T-helper 1 cell (primary cell): ENCODE results near the gene FBXO10.
A peak's percentile ranks its signal among the peaks of the same experiment; 100 is the strongest.

ENCODE experiments used
- DNase-seq, 5 donors: peaks; one replicate each; pipeline ENCODE4 v3.0.0-alpha.2; 2012 to 2020

Gene FBXO10

GRCh38 chr9:37593883-37594448 is 17.8 kb upstream of the FBXO10 start:
- DNase-seq, result no peak

GRCh38 chr9:37592108-37592951 is 16.1 kb upstream of the FBXO10 start, which contains the start of gene TOMM5:
TOMM5 (minus strand) TSS chr9:37592597; CDS start chr9:37592532, 65 bp downstream.
- DNase-seq, result peak; percentile 78 to 92 (median 87)

- no peak for DNase-seq
These were observed 11.3 kb upstream of the FBXO10 start for GRCh38 chr9:37587521-37587920.

GRCh38 chr9:37583522-37584121 is 7.4 kb upstream of the FBXO10 start:
- no peak for DNase-seq

GRCh38 chr9:37582548-37583157 is 6.5 kb upstream of the FBXO10 start:
- peak in 1 of 5 donors; percentile 30 for DNase-seq

- no peak for DNase-seq
These were observed 667 bp downstream of the FBXO10 start for GRCh38 chr9:37575511-37575914.

- DNase-seq, result no peak
These were observed 1.2 kb downstream of the FBXO10 start for GRCh38 chr9:37575001-37575400.

GRCh38 chr9:37574241-37574721 is 1.9 kb downstream of the FBXO10 start:
- DNase-seq, result no peak

GRCh38 chr9:37571282-37571681 is 4.9 kb downstream of the FBXO10 start:
- no peak for DNase-seq

- no peak for DNase-seq
These were observed 9.5 kb downstream of the FBXO10 start for GRCh38 chr9:37566716-37567115.

- DNase-seq, result no peak
These were observed 10.2 kb downstream of the FBXO10 start for GRCh38 chr9:37565661-37566618.

- DNase-seq, result no peak
These were observed 11.3 kb downstream of the FBXO10 start for GRCh38 chr9:37564916-37565315.

GRCh38 chr9:37563806-37564513 is 12.2 kb downstream of the FBXO10 start:
- no peak for DNase-seq

- DNase-seq, result no peak
These were observed 13.4 kb downstream of the FBXO10 start for GRCh38 chr9:37562826-37563225.

- DNase-seq, result no peak
These were observed 14.5 kb downstream of the FBXO10 start for GRCh38 chr9:37561682-37562081.

GRCh38 chr9:37559855-37560592 is 16.2 kb downstream of the FBXO10 start:
- DNase-seq, result no peak

- DNase-seq, result no peak
These were observed 17.1 kb downstream of the FBXO10 start for GRCh38 chr9:37559125-37559524.

GRCh38 chr9:37555786-37556185 is 20.4 kb downstream of the FBXO10 start:
- no peak for DNase-seq

- no peak for DNase-seq
These were observed 21.9 kb downstream of the FBXO10 start for GRCh38 chr9:37554318-37554717.

GRCh38 chr9:37551888-37552287 is 24.3 kb downstream of the FBXO10 start:
- DNase-seq, result no peak

- DNase-seq, result no peak
These were observed 24.7 kb downstream of the FBXO10 start for GRCh38 chr9:37551468-37551867.
